MM.1S (cell line): ENCODE results near the gene HAND1.

Experiments used
- EZH2 ChIP-seq: fragments of 300-600 bp; sonication (generic); optimal IDR thresholded peaks from 2 replicates; pipeline ENCODE3; 2017; ENCODE audit warnings: low read depth, mild to moderate bottlenecking, antibody characterized with exemption, low read length, mixed read lengths
- TF ChIP-seq, protein P1 (sequence below): fragments of 300-600 bp; sonication (generic); IDR thresholded peaks from 2 replicates; pipeline ENCODE4 v1.5.1; 2016; ENCODE audit warnings: antibody characterized with exemption, low read length, mixed read lengths

DNA sequence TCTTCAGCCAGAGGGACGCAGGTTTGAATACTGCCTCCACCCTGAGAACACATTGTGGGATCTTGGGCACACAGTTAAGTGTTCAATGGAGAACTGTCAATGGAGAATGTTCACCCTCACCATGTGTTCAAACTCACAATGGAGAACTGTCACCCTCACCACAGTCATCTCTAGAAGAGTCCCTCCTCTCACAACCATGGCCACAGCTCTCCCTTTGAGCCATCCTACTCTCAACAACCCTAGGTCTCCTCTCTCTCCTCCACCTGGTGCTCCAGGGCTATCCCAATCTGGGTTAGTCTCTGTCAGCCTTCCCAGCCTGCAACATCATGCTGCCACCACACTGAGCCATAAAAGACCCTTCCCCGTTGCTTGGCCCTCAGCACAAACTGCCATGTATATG, 36.3 kb upstream of the HAND1 start:
- TF ChIP-seq, protein P1, sequence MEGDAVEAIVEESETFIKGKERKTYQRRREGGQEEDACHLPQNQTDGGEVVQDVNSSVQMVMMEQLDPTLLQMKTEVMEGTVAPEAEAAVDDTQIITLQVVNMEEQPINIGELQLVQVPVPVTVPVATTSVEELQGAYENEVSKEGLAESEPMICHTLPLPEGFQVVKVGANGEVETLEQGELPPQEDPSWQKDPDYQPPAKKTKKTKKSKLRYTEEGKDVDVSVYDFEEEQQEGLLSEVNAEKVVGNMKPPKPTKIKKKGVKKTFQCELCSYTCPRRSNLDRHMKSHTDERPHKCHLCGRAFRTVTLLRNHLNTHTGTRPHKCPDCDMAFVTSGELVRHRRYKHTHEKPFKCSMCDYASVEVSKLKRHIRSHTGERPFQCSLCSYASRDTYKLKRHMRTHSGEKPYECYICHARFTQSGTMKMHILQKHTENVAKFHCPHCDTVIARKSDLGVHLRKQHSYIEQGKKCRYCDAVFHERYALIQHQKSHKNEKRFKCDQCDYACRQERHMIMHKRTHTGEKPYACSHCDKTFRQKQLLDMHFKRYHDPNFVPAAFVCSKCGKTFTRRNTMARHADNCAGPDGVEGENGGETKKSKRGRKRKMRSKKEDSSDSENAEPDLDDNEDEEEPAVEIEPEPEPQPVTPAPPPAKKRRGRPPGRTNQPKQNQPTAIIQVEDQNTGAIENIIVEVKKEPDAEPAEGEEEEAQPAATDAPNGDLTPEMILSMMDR = no peak
- TF ChIP-seq EZH2 = no peak
